Stimulated activated CD8-positive, alpha-beta memory T cell treated with anti-CD3 and anti-CD28 coated beads, Interleukin-15, amount 100 ng/mL, for 1 hour (primary cell): Measurements from ENCODE around the gene PPM1D.
"Not testable (repeated sequence)": the region's sequence is repeated elsewhere in the genome, so short reads cannot be mapped to it uniquely, and the experiment has no call there.

Source experiments
- DNase-seq: peaks from one replicate; pipeline ENCODE4 v3.0.0-alpha.2; 2020; ENCODE audit warnings: low read depth

Gene PPM1D

DNA sequence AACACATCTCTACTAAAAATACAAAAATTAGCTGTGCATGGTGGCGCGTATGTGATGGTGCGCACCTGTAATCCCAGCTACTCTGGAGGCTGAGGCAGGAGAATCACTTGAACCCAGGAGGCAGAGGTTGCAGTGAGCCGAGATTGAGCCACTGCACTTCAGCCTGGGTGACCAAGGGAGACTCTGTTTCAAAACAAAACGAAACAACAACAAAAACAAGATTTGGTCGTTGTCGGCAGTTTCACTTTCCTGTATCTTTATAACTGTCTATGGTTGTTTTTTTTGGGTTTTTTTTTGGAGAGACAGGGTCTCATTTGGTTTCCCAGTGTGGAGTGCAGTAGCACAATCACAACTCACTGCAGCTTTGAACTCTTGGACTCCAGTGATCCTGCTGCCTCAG is 68.7 kb downstream of the PPM1D start:
- DNase-seq, result not testable (repeated sequence)

DNA sequence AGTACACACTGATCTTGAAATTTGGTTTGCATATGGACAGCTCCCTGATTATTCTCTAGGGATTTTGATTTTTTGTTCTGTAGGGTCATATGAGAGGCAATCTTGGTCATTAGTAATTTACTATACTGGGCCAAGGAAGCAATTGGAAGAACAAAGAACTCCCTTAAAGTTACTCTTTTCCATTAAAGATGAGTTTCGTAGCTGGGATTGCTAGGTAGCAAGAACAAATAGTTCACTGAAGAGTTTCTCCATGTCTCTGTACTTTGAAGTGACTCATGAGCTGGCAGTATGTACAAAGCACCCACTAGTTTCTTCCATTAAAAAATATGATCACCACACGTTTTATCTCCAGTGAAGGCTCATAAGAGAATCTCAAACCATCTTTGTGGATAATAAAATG is 71.5 kb downstream of the PPM1D start:
- no peak for DNase-seq

GRCh38 chr17:60674637-60675036 is 74.6 kb downstream of the PPM1D start:
- not testable (repeated sequence) for DNase-seq

- DNase-seq, result no peak
Observed at GRCh38 chr17:60675997-60676396, 76.0 kb downstream of the PPM1D start.

- no peak for DNase-seq
Observed at GRCh38 chr17:60676758-60677307, 76.8 kb downstream of the PPM1D start.

- DNase-seq, result peak; percentile 92
Observed at GRCh38 chr17:60677308-60678117, 77.5 kb downstream of the PPM1D start, which contains the start of gene BCAS3. TSS of gene BCAS3 (plus strand) at chr17:60677851.

DNA sequence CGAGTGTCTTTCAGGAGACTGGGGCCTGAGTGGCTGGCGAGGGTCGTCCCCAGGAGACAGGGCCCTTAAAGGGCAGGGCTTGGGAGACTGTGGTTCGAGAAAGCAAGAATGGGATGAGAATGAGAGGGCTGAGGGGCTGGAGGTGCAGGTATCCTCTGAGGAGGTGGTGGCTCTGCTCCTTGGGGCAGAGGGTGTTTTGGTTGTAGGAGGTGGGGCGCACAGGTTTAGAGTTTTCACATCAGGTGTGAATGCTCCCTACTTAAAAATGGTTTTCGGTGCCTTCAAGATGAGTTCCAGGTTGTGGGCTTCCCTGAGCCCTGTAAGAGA is 78.1 kb downstream of the PPM1D start:
- DNase-seq, result no peak

- DNase-seq, result no peak
Observed at GRCh38 chr17:60679287-60679686, 79.3 kb downstream of the PPM1D start.

DNA sequence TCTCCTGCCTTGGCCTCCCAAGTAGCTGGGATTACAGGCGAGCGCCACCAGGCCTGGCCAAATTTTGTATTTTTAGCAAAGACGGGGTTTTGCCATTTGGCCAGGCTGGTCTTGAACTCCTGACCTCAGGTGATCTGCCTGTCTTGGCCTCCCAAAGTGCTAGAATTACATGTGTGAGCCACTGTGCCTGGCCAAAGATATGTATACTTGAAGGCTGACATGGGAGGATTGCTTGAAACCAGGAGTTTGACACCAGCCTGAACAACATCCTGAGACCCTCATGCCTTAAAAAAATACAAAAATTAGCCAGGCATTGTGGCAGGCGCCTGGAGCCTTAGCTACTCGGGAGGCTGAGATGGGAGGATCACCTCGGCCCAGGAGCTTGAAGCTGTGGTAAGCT is 80.8 kb downstream of the PPM1D start:
- DNase-seq, result no peak

DNA sequence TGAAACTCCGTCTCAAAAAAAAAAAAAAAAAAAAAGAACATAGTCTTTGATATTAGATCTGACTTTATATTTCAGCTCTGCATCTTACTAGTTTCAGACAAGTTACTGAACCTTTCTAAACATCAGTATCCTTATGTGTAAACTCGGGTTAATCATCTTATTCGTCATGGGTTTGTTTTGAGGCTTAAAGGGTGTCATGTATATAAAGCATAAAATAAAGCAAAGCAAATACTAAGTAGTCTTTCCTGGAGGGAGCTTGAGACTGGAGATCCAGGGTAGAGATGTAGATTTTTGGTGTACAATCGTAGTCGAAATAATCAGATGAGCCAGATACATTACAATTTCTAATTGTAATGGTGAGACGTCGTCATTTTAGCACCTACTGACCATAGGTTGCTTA is 85.4 kb downstream of the PPM1D start:
- no peak for DNase-seq

GRCh38 chr17:60695960-60696359 is 96.0 kb downstream of the PPM1D start:
- DNase-seq, result no peak

GRCh38 chr17:60699090-60699489 is 99.1 kb downstream of the PPM1D start:
- DNase-seq, result no peak

- DNase-seq, result no peak
Observed at GRCh38 chr17:60704170-60704569, 104.2 kb downstream of the PPM1D start.

DNA sequence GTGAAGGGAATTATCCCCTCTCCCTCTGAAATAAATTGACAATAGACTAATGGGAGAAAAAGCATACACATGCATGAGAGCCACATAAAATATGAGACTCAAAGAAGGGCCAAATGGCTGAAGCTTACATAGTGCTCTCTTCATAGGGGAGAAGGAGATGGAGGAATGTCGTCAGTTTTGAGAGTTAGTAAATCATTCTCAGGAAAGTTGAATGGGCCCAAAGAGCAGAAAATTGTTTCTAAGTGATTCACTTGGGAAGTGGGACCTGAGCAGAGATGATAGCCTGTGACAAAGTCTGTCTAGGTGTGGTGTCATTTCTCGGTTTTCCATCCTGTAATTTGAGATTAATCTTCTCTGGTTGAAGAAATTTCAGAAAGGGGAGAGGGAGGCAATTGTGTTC is 112.7 kb downstream of the PPM1D start:
- DNase-seq, result no peak

GRCh38 chr17:60713608-60714007 is 113.6 kb downstream of the PPM1D start:
- no peak for DNase-seq
